Parietal lobe (tissue), 1 donor: ENCODE data around the gene PRDM1. TPM values are rescaled to one million over a fixed set of nuclear protein-coding genes. Genes with fewer than 3 reads are reported as not detected.

Experiments
- total RNA-seq: library from RNA; depleted of rRNA; stranded (reverse); fragments of >200 nt; gene quantifications from one replicate; pipeline ENCODE4 v1.2.3, GENCODE V29; 2014

The PRDM1 gene
- 2.5 TPM for total RNA-seq

DNA sequence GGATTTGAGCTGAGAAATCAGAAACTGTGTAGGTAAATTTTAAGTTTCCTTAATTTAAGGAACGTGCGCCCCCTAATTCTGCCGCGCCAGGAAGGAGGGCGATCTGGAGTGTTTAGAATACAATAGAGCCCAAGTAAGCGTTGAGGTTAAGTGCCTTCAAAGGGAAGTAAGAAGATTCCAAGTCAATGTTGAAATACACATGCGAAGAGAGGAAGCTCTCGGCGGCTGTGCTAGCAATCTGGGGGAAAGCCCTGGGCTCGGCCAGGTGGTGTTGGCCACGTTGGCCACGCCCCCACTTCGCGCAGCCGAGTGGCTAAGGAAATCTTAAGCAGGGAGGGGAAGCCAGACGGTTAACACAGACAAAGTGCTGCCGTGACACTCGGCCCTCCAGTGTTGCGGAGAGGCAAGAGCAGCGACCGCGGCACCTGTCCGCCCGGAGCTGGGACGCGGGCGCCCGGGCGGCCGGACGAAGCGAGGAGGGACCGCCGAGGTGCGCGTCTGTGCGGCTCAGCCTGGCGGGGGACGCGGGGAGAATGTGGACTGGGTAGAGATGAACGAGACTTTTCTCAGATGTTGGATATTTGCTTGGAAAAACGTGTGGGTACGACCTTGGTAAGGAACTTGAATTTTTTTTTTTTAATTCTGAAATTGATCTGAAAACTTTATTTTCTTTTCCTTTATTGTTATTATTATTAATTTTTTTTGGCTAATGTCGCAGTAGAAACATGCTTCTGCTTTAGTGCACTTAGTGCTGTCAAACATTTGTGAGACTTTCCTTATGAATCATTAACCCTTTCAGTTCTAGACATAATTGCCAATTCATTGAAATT lies at the start of gene PRDM1:
Gene PRDM1 (plus strand): TSS at position 353 of the 830 bp plus-strand sequence. CDS start 218 bp downstream, at position 571.

Other genes starting within 250 kb of the PRDM1 start
- gene ATG5, start 239.4 kb downstream of the PRDM1 start, total RNA-seq = 65.1 TPM